RWPE2 (cell line): ENCODE measurements around the gene UBE3D.

Experiments used
- ATAC-seq: fragments of 200-7000 bp; cut with Tn5 transposase; 3 replicates; pipeline ENCODE4 v1.9.1; 2021; ENCODE audit warnings: low read depth
- DNase-seq: peaks from one replicate; pipeline ENCODE4 v3.0.0-alpha.2; 2020; ENCODE audit warnings: low spot score
- H3K27ac ChIP-seq: fragments of 450-650 bp; 2 replicates; pipeline ENCODE4 v1.5.1; 2017; ENCODE audit warnings: mild to moderate bottlenecking; ENCODE audit not compliant: poor library complexity, severe bottlenecking
- H3K27me3 ChIP-seq: fragments of 250-450 bp; sonication (Bioruptor Pico); 2 replicates; pipeline ENCODE4 v1.5.1; 2021; ENCODE audit warnings: mild to moderate bottlenecking, moderate library complexity; ENCODE audit not compliant: insufficient read depth, poor library complexity, severe bottlenecking
- H3K36me3 ChIP-seq: fragments of 250-450 bp; sonication (Bioruptor Pico); 2 replicates; pipeline ENCODE4 v1.5.1; 2020; ENCODE audit warnings: low read depth, mild to moderate bottlenecking, moderate library complexity
- H3K4me1 ChIP-seq: fragments of 250-450 bp; sonication (Bioruptor Pico); 2 replicates; pipeline ENCODE4 v1.5.1; 2021; ENCODE audit warnings: mild to moderate bottlenecking, moderate library complexity; ENCODE audit not compliant: insufficient read depth, poor library complexity, severe bottlenecking
- H3K4me3 ChIP-seq: fragments of 250-450 bp; sonication (Bioruptor Pico); 2 replicates; pipeline ENCODE4 v1.5.1; 2021; ENCODE audit warnings: mild to moderate bottlenecking, moderate library complexity; ENCODE audit not compliant: severe bottlenecking
- H3K9me3 ChIP-seq: fragments of 250-450 bp; sonication (Bioruptor Pico); 2 replicates; pipeline ENCODE4 v1.5.1; 2021; ENCODE audit warnings: mild to moderate bottlenecking, moderate library complexity; ENCODE audit not compliant: severe bottlenecking
- TF ChIP-seq, protein P1 (sequence below): fragments of 450-650 bp; IDR thresholded peaks from one replicate; pipeline ENCODE4 v1.5.1; 2017; ENCODE audit warnings: mild to moderate bottlenecking, moderate library complexity; ENCODE audit not compliant: poor library complexity, severe bottlenecking

Gene UBE3D

DNA sequence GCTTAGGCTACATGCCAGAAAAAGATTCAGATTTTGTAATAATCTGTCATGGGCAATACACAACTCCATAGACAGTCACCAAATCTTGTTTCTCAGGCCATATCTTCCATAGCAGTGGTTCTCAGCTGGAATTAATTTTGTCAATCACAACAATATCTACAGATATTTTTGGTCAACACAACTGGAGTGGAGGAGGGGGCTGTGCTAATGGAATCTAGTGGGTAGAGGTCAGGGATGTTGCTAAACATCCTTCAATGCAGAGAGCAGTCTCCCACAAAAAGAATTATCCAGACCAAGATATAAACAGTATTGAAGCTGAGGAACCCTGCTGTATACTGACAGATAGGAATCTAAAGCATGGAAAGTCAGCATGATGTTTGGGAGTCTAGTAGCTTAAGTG lies 174.6 kb downstream of the UBE3D start:
- no peak overlapping the region for H3K4me3 ChIP-seq
- no peaks in the 10 kb centered on the region for H3K4me1 ChIP-seq
- no peaks in the 10 kb centered on the region for H3K27me3 ChIP-seq
- no peaks in the 10 kb centered on the region for H3K36me3 ChIP-seq
- no peak overlapping the region for H3K27ac ChIP-seq
- TF ChIP-seq, protein P1, sequence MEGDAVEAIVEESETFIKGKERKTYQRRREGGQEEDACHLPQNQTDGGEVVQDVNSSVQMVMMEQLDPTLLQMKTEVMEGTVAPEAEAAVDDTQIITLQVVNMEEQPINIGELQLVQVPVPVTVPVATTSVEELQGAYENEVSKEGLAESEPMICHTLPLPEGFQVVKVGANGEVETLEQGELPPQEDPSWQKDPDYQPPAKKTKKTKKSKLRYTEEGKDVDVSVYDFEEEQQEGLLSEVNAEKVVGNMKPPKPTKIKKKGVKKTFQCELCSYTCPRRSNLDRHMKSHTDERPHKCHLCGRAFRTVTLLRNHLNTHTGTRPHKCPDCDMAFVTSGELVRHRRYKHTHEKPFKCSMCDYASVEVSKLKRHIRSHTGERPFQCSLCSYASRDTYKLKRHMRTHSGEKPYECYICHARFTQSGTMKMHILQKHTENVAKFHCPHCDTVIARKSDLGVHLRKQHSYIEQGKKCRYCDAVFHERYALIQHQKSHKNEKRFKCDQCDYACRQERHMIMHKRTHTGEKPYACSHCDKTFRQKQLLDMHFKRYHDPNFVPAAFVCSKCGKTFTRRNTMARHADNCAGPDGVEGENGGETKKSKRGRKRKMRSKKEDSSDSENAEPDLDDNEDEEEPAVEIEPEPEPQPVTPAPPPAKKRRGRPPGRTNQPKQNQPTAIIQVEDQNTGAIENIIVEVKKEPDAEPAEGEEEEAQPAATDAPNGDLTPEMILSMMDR = no peak
- no peak for DNase-seq
- no peaks in the 10 kb centered on the region for H3K9me3 ChIP-seq
- no peak for ATAC-seq

DNA sequence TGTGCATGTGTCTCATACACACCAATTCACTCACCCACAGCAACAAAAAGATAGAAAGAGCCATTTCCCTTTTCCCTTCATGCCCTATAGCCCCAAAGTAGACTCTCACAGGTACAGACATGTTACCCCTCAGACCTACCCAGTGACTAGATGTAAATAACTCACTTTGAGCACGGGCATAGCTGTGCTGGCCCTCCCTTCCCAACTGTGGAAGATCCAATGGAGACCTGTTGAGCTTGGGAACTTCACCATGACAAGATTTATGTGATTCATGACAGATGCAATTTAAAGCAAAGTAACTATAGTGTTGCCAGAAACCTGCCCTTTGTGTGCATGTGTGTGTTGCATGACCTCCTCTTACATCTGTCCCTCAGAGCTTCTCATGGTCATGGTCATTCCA lies 175.4 kb downstream of the UBE3D start:
- Histone ChIP-seq H3K9me3 (no peaks in the 10 kb centered on the region), H3K27me3 (no peaks in the 10 kb centered on the region), H3K4me3 (no peak overlapping the region), H3K36me3 (no peaks in the 10 kb centered on the region), H3K4me1 (no peaks in the 10 kb centered on the region), H3K27ac (no peak overlapping the region)
- ATAC-seq (no peak), DNase-seq (no peak)
- TF ChIP-seq, protein P1 = no peak

DNA sequence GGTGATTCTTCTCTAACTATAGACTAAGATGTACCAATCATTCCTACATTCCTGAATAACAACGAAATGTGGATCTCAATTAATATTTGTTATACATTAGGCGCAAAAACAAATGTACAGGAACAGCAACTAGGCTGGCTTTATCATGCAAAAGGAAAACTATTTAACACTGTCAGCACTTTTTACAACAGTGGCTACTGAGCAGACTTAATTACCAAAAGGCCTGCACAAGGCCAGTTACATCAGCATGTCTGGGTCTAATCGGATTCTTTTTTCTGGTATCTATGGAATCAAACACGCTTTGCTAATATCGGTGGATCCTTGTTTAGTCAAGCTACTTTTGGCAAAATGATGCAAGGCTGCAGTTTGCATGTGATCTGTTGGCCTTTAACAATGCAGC lies 176.5 kb downstream of the UBE3D start:
- ATAC-seq (no peak), DNase-seq (no peak)
- Histone ChIP-seq H3K27ac (no peak overlapping the region), H3K36me3 (no peaks in the 10 kb centered on the region), H3K9me3 (no peaks in the 10 kb centered on the region), H3K4me3 (no peak overlapping the region), H3K27me3 (no peaks in the 10 kb centered on the region), H3K4me1 (no peaks in the 10 kb centered on the region)
- TF ChIP-seq, protein P1 = no peak

DNA sequence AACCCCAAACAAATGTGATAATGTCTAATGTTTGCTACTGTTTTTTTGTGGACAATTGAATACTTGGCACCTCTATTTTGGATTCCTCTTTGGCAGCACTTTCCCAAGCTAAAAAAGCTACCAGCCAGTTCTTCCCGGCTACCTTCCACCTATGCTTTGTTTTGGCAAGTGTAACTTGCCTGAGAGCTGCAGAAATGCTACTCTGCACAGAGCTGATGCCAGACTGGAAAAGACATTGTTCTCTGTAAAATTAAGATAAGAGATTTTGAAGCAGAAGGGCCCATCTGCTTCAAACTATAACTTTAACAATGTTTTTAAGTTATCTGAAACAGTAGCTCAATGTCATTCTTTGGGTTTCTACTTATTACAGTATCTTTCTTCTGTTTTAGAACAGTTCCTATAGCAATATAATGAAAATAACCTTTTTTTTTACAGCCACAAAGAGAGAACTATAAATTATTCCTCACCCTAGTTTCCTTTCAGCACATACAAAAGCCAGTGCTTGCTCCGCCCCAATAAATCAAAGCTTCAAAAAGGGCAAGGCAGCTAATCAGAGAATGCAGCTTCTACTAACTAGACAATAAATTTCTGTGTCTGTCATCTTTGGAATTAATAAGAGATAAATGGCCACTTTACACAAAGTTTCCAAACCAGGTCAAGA lies 183.1 kb downstream of the UBE3D start:
- Histone ChIP-seq H3K9me3 (no peaks in the 10 kb centered on the region), H3K4me3 (no peak overlapping the region), H3K4me1 (no peaks in the 10 kb centered on the region), H3K27me3 (no peaks in the 10 kb centered on the region), H3K27ac (no peak overlapping the region), H3K36me3 (no peaks in the 10 kb centered on the region)
- DNase-seq (no peak), ATAC-seq (no peak)
- TF ChIP-seq, protein P1 = no peak

DNA sequence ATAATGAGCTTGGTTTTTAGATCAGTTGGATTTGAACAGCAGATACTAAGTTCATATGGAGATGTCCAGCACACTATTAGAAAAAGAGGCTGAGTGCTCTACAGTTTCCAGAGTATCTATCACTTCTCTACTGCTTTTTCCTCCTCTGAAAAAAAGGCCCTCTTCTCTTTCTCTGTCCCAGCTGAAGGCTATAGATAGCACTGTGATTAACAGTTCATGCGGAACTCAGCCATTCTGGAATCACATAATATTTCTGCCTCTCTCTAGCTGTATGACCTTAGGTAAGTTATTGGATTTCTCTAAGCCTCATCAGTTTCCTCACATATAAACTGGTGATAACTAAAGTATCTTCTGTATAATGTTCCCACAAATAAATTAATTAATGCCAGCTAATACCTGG lies 184.1 kb downstream of the UBE3D start:
- Histone ChIP-seq H3K9me3 (no peaks in the 10 kb centered on the region), H3K4me3 (no peak overlapping the region), H3K4me1 (peaks cover 8% of the 10 kb centered on the region), H3K36me3 (no peaks in the 10 kb centered on the region), H3K27ac (no peak overlapping the region), H3K27me3 (no peaks in the 10 kb centered on the region)
- ATAC-seq = no peak
- no peak for DNase-seq
- TF ChIP-seq, protein P1 = no peak
